Thoracic aorta (tissue), 2 donors: Measurements from ENCODE around the gene DBF4B. TPM values are rescaled to one million over a fixed set of nuclear protein-coding genes. Genes with fewer than 3 reads are reported as not detected.
"Not testable (repeated sequence)": the region's sequence is repeated elsewhere in the genome, so short reads cannot be mapped to it uniquely, and the experiment has no call there.

Experiments used
- ATAC-seq: fragments of 150-250 bp; one replicate; pipeline ENCODE4 v1.8.0; 2017; ENCODE audit warnings: low read depth; ENCODE audit not compliant: insufficient number of reproducible peaks, low FRiP score
- DNase-seq: peaks from one replicate; pipeline ENCODE4 v3.0.0-alpha.2; 2020; ENCODE audit warnings: low spot score
- H3K27ac ChIP-seq, 2 donors: fragments of 200-600 bp; sonication (generic); 1 replicate in 1 of 2; 2 replicates in 1 of 2; pipeline ENCODE4 v1.5.1; 2016; ENCODE audit warnings: mild to moderate bottlenecking in 2 of 2, moderate library complexity in 2 of 2
- H3K27me3 ChIP-seq: fragments of 200-600 bp; sonication (generic); replicated peaks from 2 replicates; pipeline ENCODE4 v1.6.0; 2016; ENCODE audit warnings: mild to moderate bottlenecking; ENCODE audit not compliant: insufficient read depth
- H3K36me3 ChIP-seq: fragments of 200-600 bp; sonication (generic); one replicate; pipeline ENCODE4 v1.5.1; 2016
- H3K4me1 ChIP-seq, 2 donors: fragments of 200-600 bp; sonication (generic); 1 replicate in 1 of 2; 2 replicates in 1 of 2; pipeline versions ENCODE4 v1.5.1 to v1.6.0; 2016; ENCODE audit warnings: low read depth in 2 of 2, mild to moderate bottlenecking in 1 of 2; ENCODE audit not compliant: control insufficient read depth in 1 of 2
- H3K4me3 ChIP-seq: fragments of 200-600 bp; sonication (generic); 2 replicates; pipeline ENCODE4 v1.5.1; 2016; ENCODE audit warnings: mild to moderate bottlenecking
- H3K9me3 ChIP-seq: fragments of 200-600 bp; sonication (generic); 2 replicates; pipeline ENCODE4 v1.5.1; 2016
- total RNA-seq, 2 donors: library from RNA; depleted of rRNA; stranded (reverse); fragments of >200 nt; gene quantifications; one replicate each; pipeline versions ENCODE4 v1.1.0 to v1.2.3, GENCODE V29; 2016
- TF ChIP-seq, protein P1 (sequence below): fragments of 200-600 bp; sonication (generic); IDR thresholded peaks from one replicate; pipeline ENCODE4 v1.5.1; 2019; ENCODE audit warnings: antibody characterized with exemption

Gene DBF4B
- total RNA-seq, 2 donors from 2014 or later, result 5.7 to 7.8 TPM

DNA sequence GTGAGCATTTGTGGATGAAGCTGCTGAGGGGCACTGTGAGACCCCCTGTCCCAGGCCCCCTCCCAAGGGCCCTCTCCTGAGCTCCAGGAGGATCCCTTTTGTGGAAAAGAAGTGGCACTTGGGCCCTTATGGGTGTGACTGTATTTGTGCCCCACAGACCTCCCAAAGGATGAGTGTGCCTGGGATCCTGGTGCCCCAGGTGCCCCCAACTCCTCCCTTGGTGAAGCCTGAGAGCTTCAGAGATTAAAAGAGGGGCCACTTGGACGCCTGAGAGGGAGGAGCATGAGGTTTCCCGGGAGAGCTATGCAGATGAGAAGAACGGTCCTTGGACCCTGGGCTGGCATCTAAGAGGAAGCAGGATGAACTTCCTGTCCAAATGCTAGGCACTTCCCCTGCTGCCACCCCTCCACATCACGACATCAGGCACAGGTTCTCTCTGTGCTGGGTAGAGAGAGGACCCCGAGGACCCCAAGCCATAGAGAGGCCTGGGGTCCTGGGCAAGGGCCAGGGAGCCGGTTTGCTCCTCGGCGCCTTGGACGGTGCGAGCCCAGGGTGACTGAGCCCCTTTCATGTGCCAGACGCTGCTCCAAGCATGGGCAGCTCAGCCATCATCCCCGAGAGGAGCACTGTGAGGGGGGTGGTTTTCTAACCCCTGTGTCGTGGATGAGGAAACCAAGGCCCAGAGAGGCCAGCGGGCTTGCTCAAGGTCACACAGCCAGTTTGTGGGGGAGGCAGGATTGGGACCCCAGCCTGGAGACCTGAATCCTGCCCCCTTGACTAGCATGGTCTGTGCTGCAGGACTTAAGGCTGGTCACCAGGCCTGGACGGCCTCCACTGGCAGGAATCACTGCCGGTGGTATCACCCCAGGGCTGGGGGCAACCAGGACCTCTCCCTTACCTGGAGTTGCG is 44.7 kb downstream of the DBF4B start:
- H3K4me3 ChIP-seq, result no peak overlapping the region
- peaks cover under 1% of the 10 kb centered on the region for H3K36me3 ChIP-seq
- H3K9me3 ChIP-seq, result no peaks in the 10 kb centered on the region
- no peak for ATAC-seq
- no peak for DNase-seq
- H3K27ac ChIP-seq, result no peak overlapping the region
- no peaks in the 10 kb centered on the region for H3K27me3 ChIP-seq
- TF ChIP-seq, protein P1, sequence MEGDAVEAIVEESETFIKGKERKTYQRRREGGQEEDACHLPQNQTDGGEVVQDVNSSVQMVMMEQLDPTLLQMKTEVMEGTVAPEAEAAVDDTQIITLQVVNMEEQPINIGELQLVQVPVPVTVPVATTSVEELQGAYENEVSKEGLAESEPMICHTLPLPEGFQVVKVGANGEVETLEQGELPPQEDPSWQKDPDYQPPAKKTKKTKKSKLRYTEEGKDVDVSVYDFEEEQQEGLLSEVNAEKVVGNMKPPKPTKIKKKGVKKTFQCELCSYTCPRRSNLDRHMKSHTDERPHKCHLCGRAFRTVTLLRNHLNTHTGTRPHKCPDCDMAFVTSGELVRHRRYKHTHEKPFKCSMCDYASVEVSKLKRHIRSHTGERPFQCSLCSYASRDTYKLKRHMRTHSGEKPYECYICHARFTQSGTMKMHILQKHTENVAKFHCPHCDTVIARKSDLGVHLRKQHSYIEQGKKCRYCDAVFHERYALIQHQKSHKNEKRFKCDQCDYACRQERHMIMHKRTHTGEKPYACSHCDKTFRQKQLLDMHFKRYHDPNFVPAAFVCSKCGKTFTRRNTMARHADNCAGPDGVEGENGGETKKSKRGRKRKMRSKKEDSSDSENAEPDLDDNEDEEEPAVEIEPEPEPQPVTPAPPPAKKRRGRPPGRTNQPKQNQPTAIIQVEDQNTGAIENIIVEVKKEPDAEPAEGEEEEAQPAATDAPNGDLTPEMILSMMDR, result no peak
- peaks cover 0 to 16% of the 10 kb centered on the region in 2 donors for H3K4me1 ChIP-seq

DNA sequence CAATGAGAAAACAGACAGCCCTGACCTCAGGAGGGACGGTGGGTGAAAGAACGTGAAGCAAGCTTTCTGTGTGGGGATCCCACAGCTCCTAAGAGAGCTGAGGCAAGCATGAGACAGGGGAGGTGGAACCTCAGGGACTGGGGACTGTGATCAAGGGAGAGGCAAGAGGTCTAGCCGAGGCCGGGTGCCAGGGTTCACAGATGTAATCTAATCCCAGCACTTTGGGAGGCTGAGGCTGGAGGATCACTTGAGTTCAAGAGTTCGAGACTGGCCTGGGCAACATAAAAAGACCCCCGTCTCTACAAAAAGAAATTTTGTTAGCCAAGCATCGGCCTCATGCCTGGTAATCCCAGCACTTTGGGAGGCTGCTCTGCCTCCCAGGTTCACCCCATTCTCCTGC is 45.8 kb downstream of the DBF4B start:
- Histone ChIP-seq H3K4me3 (no peak overlapping the region), H3K27me3 (no peaks in the 10 kb centered on the region), H3K27ac (no peak overlapping the region), H3K4me1 (peaks cover 2 to 17% of the 10 kb centered on the region in 2 donors), H3K9me3 (no peaks in the 10 kb centered on the region), H3K36me3 (no peaks in the 10 kb centered on the region)
- TF ChIP-seq, protein P1, result no peak
- DNase-seq (no peak), ATAC-seq (no peak)

DNA sequence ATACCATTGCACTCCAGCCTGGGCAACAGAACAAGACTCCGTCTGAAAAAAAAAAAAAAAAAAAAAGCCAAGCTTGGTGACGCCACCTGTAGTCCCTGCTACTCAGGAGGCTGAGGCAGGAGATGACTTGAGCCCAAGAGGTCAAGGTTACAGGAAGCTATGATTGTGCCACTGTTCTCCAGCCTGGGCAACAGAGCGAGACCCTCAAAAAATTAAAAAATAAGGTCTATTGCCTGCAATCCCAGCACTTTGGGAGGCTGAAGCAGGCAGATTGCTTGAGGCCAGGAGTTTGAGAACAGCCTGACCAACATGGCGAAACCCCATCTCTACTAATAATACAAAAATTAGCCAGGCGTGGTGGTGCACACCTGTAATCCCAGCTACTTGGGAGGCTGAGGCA is 46.7 kb downstream of the DBF4B start:
- peaks cover 5 to 12% of the 10 kb centered on the region in 2 donors for H3K4me1 ChIP-seq
- H3K27me3 ChIP-seq, H3K4me3 ChIP-seq, H3K9me3 ChIP-seq, DNase-seq, ATAC-seq, H3K36me3 ChIP-seq, H3K27ac ChIP-seq: not testable (repeated sequence)

DNA sequence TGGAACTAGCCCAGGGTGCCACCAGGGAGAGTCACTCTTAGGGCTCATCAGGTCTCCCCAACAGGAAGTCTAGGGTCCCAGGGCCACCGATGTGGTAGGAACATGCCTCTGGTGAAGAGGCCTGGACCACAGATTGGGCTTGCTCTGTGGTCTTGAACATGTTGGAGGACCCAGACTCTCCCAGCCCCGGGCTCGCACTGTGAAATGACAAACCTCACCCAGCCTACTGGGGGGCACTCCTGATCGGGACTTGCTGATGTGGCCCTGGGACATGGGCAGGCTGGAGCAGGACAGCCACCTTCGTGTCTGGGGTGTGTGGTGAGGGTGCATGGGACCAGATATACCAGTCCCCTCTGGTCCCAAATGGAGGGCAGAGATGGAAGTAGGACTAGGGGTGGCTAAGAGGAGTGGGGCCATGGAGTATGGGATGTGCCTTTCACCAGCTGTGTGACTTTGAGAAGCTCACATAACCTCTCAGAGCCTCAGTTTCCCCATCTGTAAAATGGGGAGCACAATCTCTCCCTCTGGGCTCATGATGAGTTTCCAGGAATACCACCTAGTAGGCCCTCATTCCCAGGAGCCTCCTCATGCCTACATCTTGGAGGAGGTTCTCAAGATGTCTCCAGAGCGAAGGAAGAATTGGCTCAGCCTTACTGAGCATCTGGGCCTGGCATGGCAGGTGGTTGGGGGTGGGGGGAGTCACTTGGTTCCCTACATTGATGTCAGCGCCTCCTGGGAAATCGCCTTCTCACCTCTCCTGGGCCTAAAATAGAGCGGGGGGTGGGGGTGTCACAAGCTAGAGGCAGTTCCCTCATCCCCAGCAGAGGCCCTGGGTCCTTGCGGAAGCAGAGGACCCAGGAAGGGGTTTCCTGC is 48.8 kb downstream of the DBF4B start:
- no peak overlapping the region for H3K4me3 ChIP-seq
- H3K36me3 ChIP-seq, result no peaks in the 10 kb centered on the region
- H3K27me3 ChIP-seq, result no peaks in the 10 kb centered on the region
- ATAC-seq (no peak), DNase-seq (no peak)
- TF ChIP-seq, protein P1, result no peak
- peaks cover 5 to 11% of the 10 kb centered on the region in 2 donors for H3K4me1 ChIP-seq
- no peaks in the 10 kb centered on the region for H3K9me3 ChIP-seq
- H3K27ac ChIP-seq, result no peak overlapping the region

DNA sequence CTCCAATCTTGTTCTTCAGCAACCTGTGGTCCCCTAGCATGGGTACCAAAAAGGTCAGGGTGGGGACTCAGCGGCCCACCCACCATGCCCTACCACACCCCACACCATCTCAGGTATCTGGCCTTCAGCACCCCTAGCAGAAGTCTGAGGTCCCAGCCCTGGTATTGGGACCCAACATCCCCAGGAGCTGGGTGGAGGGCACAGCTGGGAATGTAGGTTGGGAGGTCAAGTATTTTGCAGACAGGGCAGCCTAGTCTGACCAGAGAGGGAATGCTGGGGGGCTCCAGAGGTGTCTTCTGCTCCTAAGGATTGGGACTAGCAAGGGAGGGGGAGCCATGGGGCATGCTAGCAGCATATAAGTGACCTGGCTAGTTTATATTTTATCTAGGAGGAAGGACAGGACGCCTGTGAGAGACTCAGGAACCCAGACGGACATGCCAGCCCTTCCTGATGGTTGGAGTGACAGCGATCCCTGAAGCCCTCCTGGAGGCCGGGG is 49.5 kb downstream of the DBF4B start:
- TF ChIP-seq, protein P1, result no peak
- Histone ChIP-seq H3K27ac (no peak overlapping the region), H3K4me3 (no peak overlapping the region), H3K4me1 (peaks cover 5 to 11% of the 10 kb centered on the region in 2 donors), H3K36me3 (no peaks in the 10 kb centered on the region), H3K27me3 (no peaks in the 10 kb centered on the region), H3K9me3 (no peaks in the 10 kb centered on the region)
- DNase-seq (no peak), ATAC-seq (no peak)
